T-helper 1 cell (primary cell): ENCODE results near the gene TEX10.
"Not testable (repeated sequence)": the region's sequence is repeated elsewhere in the genome, so short reads cannot be mapped to it uniquely, and the experiment has no call there.

Experiments used
- DNase-seq, 5 donors: peaks; one replicate each; pipeline ENCODE4 v3.0.0-alpha.2; 2012 to 2020

The TEX10 gene

DNA sequence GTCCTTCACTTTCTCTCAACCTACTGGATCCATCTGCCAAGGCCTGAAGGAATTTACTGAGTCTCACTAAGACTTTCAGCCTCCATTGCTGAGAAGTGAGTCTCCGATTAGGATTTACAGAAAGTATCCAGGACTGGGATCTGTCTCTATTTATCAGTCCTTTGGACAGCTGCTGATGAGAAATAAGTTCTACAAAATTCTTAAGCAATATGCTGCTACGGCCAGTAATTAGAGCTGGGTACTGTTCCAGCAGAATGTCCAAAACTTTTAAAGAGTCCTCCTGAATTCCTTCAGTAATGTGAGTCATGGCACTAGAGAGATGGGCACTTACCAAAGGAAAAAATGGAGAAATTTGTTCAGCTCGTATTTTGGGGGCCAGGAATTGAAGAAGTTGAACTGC, 5.9 kb downstream of the TEX10 start:
- no peak for DNase-seq

DNA sequence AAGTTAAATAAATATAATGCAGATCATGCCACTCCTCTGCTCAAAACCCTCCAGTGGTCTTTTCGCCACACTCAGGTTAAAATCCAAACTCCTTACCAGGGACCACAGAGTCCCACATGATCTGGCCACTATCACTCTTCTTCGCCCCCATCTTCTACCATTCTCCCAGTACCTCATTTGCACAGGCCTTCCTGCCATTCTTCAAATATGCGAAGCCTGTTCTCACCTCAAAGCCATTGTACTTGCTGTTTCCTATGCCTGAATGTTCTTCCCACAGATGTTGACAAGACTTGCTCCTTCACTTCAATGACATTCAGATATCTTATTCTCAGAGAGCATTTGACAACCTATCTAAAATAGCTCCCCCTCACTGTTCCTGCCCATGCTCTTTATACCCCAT, 10.9 kb downstream of the TEX10 start:
- no peak for DNase-seq

DNA sequence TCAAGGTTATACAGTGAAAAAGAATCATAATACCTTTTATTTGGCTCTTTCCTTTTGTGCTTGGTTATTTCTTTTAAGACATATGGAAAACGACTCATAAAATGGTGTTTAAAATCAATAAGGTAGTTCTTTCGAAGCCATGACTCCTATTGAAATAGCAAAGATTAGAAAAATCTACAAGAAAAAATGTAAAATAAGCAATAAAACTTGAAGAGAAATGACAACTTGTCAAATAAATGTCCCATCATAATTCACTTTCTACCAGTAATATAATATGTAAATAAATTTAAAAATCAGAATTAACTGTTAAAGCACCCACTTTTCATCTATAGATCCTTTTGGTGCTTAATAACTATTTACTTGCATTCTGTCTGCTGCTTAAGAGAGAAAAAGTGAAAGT, 12.5 kb downstream of the TEX10 start:
- no peak for DNase-seq

DNA sequence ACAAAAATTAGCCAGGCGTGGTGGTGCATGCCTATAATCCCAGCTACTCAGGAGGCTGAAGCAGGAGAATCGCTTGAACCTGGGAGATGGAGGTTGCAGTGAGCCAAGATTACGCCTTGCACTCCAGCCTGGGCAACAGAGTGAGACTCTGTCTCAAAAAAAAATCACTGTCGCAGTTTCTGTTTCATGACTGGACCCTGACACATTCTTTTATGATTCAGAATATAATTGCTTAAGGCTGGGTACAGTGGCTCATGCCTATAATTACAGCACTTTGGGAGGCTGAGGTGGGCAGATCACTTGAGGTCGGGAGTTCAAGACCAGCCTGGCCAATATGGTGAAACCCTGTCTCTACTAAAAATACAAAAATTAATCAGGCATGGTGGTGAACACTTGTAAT, 14.0 kb downstream of the TEX10 start:
- DNase-seq: not testable (repeated sequence)

DNA sequence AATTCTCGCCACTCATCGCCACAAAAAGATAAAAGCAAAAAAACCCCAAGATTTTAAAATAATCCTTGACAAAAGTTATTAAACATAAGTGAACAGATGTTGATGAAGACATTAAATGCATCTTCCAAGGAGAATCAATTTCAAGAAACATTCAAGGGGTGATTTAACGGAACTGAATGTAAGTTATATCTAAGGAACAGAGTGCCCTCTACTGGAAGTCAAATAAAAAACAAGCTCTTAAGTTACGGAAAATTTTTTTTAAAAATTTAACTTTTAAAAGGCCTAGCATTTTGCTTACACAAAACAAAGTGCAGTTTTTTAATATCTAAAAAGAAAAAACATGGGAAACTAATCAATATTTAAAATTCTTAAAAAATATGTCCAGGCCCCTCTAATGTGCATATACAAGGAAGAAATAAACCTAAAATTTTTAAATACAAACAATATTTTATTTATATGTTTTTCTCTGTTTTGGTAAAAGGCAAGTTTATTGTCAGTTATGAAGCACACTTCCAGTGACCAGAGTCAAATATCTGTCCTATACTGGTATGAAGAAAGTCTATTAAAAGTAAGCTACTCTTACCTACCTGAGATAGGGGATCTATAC, 28.0 kb downstream of the TEX10 start:
- DNase-seq: peak in 1 of 5 donors; percentile 21

DNA sequence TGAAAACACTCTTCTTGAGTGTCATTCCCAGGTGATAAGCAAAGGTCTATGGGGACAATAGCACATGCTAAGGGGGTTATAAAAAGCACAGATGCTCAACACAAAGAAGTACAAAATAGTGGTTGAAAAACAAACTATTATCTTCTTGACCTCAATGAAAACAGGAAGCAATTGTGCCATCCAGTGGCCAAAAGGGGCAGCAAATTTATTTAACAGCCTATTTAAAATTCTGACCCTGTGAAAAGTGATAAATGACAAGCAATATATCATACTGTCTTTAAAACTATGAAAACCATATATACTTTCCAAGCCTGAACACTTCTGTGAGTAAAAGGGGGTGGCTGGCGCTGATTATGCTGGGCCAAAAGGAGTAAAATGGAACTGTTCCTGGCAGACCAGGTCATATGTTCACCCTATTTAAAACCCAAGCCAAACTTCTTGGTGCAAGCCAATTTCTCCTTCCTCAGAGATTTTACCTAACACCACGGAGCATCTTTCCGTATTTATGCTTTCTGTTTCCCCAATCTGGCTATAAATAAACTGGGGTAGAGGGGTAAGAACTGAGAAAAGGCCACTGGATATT, 29.7 kb downstream of the TEX10 start:
- peak in 2 of 5 donors; percentile 6 to 8 for DNase-seq

DNA sequence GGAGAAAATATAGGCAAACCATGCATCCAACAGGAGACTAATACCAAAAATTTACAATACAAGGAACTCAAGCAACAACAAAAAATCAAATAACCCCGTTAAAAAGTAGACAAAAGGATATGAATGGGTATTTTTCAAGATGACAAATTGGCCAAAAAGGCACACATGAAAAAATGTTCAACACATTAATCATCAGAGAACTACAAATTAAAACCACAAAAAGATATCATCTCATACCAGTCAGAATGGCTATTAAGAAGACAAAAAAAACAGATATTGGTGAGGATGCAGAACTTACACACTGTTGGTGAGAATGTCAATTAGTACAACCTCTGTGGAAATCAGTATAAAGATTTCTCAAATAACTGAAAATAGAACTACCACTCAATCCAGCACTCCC, 35.0 kb downstream of the TEX10 start:
- DNase-seq: no peak

DNA sequence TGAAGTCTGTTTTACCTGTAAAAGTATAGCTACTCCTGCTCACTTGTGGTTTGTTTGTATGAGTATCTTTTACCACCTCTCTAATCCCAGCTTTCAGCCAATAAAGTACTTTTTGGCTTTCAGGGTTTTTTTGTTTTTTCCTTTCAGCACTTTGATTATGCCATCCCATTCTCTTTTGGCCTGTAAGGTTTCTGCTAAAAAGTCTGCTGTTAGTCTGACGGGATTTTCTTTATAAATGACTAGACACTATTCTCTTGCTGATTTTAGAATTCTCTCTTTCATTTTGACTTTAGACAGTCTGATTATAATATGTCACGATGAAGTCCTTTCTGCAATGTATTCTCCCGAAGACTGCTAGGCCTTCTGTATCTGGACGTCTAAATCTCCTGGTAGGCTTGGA, 37.2 kb downstream of the TEX10 start:
- no peak for DNase-seq

DNA sequence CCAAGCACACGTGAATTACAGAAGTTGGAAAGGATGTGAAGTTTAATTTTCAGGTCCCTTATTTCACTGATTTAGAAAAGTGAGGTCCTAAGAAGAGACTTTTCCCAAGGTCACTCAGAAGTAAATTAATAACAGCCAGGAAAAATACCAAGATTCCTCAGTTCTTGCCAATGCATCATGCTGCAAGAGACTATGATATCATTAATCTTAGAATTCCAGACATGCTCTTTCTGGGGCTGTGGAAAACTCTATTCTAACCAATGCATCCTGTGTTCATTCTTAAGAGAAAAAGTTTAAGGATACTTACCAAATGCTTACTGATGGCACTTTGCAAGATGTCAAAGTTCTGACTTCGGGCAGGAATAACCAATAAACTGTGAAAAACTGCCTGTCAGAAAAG, 42.8 kb downstream of the TEX10 start:
- no peak for DNase-seq

DNA sequence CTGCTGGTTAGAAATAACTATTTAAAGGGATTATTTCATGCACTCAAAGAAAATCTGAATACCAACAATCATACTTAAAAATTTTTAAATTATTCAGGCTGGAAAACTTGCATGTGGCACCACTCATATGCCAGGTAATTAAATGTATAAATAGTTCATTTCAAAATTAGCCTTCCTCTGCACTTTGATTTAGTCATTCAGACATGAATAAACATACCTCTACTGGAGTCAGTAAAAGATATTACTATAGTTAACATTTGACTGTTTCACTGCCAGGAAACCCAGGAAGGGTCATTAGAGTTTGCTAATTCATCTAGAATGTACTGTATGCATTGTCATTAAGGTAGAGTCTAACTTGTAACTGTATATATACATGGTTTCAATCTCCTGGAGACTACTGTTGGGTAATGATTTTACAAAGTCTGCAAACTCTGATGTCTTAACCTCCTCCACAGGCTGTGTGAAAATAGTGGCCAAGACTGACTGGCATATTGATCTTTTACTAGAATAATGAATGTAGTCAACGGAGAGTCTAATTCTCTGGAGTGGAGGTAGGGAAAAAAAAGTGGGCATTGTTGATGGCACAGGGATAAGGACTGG, 43.7 kb downstream of the TEX10 start:
- no peak for DNase-seq

DNA sequence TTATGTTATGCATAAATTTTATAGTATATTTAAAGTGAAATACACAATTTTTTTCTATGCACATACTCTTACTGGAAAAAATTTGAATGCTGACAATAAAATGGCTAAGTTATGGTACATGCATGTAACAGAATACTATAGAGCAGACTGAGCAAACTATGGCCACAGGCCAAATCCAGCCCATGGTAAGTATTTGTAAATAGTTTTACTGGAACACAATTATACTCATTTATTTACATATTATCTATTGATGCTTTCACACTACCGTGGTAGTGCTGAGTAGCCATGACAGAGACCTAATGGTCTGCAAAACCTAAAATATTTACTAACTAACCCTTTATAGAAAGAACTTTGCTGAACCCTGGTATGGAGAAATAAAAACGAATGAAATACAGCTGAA, 45.7 kb downstream of the TEX10 start:
- DNase-seq: no peak

DNA sequence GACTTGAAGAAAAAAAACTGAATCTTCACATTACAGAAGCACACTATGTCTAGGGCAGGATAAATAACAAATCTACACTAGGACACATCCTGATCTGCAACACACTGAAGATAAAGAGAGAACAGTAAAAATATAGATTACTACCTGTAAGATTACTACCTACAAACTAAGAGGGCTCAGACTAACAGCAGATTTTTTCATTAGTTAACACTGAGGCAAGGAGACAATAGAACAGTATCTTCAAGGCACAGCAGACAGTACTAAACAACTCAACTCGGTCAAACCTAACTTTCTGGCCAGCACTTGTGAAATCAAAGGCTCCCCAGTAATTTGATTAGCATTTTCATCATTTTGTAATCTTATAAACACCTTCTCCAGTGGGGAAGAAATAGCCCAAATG, 46.5 kb downstream of the TEX10 start:
- no peak for DNase-seq

DNA sequence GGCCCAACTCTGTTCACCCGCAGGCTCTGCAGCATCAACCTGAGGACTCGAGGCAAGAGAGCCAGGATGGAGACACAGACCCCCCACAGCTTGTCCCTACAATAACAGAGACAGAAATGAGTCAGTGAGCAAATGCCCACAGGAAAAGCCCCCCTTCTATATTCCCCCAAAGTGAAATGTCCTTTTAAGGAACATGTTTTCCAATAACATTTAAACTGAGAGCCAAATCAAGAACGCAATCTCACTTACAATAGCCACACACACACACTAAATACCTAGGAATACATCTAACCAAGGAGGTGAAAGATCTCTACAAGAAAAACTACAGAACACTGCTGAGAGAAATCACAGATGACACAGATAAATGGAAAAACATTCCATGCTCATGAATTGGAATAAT, 49.0 kb downstream of the TEX10 start:
- DNase-seq: no peak

DNA sequence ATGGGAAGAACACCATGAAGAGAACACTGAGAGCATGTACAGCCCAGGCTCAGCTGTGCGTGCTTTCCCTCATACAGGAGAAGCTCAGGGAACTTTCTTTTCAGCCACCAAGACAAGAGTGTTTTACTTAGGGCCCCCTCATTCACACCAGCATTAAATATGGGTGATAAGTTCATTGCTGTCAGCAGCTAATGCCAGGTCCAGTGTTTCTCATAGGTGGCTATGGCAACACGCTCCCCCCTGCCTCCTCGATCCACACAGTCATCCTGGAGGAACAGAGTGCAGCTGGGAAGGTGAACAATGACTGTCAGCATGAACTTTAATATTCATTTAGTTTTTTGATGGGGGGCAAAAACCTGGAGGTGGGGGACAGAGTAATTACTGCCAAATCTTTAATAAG, 54.4 kb downstream of the TEX10 start:
- no peak for DNase-seq

DNA sequence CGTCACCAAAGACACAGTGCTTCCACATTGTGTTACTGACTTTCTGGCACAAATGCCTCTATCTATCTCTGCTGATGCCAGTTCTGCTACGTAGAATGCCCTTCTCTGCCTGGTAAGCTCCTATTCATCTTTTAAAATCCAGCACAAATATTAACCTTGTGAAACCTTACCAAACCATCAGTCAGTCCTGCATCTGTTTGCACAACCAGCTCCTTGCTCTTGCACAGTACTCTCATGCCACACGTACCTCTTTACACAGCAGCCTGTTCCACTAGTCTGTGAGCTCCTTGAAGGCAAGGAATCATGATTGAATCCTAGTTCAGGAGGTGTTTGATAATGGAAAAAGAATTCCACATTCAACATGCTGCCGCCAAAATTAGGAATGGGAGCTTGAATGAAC, 56.3 kb downstream of the TEX10 start:
- DNase-seq: no peak

DNA sequence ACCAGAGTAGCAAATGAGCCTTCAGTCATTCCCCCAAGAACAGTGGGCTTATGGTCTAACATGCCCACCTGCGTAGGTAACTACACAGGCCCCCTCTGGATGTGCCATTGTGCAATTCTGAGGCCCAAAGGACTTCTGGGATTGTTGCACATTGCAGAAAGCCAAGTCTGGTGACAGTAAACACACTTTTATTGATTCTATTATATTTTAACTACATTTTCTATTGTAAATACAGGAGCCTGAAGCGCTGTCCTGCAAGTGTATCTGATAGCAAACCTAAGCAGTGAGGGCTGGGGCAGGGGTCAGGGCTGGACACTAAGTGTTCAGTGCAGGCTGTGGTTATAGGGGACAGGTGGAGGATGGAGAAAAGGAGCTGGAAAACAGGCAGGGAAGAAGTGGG, 57.5 kb downstream of the TEX10 start:
- DNase-seq: no peak

DNA sequence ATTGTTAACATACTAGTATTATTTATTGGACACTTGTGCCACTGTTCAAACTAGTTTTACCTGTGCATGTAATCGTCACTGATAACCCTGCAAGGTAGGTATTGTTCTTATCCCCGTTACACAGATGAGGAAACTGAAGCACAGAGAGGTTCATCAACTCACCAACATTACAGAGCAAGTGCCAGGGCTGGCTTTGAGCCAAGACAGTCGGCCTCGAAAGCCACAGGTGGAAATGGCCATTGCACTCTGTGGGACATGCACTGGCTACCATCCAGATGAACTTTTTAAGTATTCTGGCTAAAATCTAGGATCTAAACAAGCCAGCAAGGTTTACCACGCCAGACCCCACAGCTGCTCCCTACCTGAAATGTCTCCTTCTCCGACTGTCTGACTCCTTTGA, 57.9 kb downstream of the TEX10 start:
- DNase-seq: no peak

DNA sequence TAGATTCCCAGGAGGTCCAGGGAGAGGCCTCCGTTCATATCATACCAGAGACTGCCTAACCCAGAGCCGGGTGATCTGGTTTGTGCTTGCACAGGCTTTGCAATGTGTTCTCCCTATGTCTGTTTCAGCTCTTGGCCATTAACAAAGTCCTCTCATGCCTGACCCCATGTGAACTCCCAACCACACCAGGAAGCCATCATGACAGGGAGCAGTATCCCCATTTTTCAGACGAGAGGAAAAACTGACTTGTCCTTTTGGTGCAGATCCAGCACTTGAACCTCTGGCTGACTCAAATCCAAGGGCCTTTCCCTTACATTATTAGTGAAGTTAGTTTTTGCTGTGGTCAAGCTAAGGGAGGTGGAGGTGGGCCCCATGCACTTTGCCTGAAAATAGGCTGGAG, 58.4 kb downstream of the TEX10 start:
- DNase-seq: no peak

DNA sequence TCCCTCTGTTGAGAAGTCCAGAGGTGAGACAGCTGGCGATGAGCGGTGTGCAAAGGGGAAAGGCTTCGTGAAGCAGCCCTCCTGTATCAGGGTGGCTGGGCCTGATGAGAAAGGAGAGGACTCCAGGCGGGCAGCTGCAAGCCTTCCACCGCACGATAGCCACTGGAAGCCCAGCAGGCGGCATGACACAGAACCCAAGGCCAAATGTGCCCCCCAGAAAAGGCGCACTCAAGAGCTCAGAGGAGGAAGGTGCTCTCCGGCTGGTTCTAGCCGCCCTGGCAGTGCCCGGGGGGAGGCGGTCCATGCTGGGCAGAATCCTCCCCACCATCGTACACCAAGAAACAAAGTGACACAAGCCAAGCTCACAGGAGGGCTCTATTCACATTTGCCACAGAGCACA, 60.3 kb downstream of the TEX10 start:
- DNase-seq: no peak

DNA sequence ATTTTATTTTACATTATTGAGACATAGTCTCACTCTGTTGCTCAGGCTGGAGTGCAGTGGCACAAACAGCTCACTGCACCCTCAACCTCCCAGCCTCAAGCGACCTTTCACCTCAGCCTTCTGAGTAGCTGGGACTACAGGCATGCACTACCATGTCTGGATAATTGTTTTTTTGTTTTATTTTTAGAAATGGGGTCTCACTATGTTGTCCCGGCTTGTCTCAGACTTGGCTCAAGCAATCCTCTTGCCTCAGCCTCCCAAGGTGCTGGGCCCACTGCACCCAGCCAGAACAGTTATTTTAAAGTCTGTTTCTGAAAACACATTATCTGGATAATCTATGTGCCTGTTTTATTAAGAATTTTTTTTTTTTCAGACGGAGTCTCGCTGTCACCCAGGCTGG, 62.0 kb downstream of the TEX10 start:
- no peak for DNase-seq

DNA sequence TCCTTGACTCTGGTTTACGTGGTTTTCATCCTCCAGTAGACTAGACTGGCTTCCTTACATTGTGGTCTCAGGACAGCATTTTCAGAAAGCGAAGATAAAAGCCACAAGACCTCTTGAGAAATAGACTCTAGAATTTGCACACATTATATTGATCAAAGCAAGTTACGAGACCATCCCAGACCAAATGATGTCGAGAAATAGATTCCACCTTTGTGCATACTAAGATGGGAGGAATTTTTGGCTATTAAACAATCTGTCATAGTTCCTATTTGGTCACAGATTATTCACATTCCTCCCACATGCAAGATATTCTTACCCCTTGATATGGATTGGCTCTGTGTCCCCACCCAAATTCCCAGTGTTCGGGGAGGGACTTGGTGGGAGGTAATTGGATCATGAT, 65.6 kb downstream of the TEX10 start:
- no peak for DNase-seq

DNA sequence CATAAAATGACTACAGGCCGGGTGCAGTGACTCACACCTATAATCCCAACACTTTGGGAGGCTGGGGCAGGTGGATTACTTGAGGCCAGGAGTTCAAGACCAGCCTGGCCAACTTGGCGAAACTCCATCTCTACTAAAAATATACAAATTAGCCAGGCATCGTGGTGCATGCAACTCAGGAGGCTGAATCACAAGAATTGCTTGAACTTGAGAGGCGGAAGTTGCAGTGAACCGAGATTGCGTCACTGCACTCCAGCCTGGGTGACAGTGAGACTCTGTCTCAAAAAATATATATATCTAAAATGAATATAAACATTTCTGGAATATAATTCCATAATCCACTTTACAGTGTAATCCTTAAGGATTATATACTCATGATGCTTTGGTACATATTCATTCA, 66.5 kb downstream of the TEX10 start:
- DNase-seq: no peak

DNA sequence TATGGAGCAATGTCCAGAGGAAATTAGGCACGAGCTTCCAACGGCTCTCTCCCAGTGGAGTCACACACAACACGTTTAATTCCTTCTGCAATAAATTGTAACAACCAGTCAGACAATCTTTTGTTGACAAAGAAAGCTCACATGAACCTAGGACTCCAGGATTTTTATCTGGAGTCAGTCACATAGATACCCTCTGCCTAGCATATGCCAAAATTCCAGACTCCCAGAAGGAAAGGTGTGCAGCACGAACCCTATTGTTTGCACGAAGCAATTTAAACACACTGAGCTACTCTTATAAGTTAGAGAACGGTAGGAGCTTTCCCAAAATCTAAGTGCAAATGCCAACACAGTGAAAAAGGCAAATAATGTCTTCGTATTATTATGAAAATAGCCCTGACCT, 67.1 kb downstream of the TEX10 start:
- DNase-seq: no peak

DNA sequence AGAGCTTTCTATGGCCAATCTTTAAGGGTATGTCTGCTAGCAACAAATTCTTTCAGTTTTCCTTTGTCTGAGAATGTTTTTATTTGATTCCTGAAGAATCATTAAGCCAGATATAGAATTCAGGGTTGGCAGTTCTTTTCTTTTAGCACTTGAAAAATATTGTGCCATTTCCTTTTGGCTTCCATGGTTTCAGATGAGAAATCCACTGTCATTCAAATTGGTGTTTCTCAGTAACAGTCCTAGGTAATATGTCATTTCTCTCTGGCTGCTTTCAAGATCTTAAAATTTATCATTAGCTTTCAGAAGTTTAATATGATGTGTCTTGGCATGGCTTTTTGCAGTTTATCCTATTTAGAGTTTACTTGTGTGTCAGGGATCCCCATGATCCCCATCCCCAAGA, 67.7 kb downstream of the TEX10 start:
- no peak for DNase-seq

DNA sequence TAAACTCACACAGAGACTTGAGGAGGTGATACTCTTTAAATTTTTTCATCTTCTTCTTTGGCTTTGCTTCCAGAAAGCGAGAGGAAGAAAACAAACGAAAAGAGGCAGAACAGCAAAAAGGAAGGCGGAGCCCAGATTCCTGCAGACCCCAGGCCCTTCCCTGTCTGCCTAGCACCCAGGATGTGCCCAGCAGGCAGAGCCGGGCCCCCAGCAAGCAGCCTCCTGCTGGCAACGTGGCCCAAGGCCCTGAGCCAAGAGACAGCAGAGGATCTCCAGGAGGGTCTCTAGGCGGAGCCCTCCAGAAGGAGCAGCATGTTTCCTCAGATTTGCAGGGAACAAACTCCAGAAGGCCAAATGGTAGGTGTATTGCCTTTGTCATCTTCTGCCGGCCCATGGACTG, 68.5 kb downstream of the TEX10 start:
- no peak for DNase-seq
